DND-41 (cell line): ENCODE data around the gene USP5.
"Not testable (repeated sequence)": the region's sequence is repeated elsewhere in the genome, so short reads cannot be mapped to it uniquely, and the experiment has no call there.

Experiments
- ATAC-seq: fragments of 200-7000 bp; cut with Tn5 transposase; 3 replicates; pipeline ENCODE4 v1.9.1; 2021; ENCODE audit warnings: low read depth; ENCODE audit not compliant: insufficient read depth
- DNase-seq: peaks from one replicate; pipeline ENCODE4 v3.0.0-alpha.2; 2020
- H2AFZ ChIP-seq: 2 replicates; pipeline ENCODE4 v1.6.0; 2012; ENCODE audit warnings: low read depth, low read length
- H3K27ac ChIP-seq: 2 replicates; pipeline ENCODE4 v1.5.1; 2012; ENCODE audit warnings: low read length, inconsistent platforms
- H3K27me3 ChIP-seq: fragments of 200-600 bp; sonication (generic); 2 replicates; pipeline ENCODE4 v1.6.0; 2012; ENCODE audit warnings: low read length, mild to moderate bottlenecking, inconsistent platforms; ENCODE audit not compliant: insufficient read depth, poor library complexity
- H3K36me3 ChIP-seq: 2 replicates; pipeline ENCODE4 v1.5.1; 2012; ENCODE audit warnings: low read length, inconsistent platforms; ENCODE audit not compliant: insufficient read depth
- H3K4me1 ChIP-seq: 2 replicates; pipeline ENCODE4 v1.5.1; 2012; ENCODE audit warnings: mild to moderate bottlenecking, low read length; ENCODE audit not compliant: insufficient read depth
- H3K4me2 ChIP-seq: 2 replicates; pipeline ENCODE4 v1.6.0; 2012; ENCODE audit warnings: mild to moderate bottlenecking, moderate library complexity, low read length, inconsistent platforms; ENCODE audit not compliant: insufficient read depth
- H3K4me3 ChIP-seq, 2 experiments: fragments of 200-600 bp in 1 of 2; shearing (Covaris generic) in 1 of 2; 2 replicates each; pipeline ENCODE4 v1.5.1; 2012 to 2016; ENCODE audit warnings: inconsistent platforms in 2 of 2, low read length in 2 of 2, mild to moderate bottlenecking in 2 of 2, low read depth in 1 of 2, moderate library complexity in 1 of 2
- H3K79me2 ChIP-seq: 2 replicates; pipeline ENCODE4 v1.6.0; 2012; ENCODE audit warnings: low read length, inconsistent platforms; ENCODE audit not compliant: insufficient read depth
- H3K9ac ChIP-seq: 2 replicates; pipeline ENCODE4 v1.6.0; 2012; ENCODE audit warnings: low read depth, mild to moderate bottlenecking, inconsistent platforms, low read length, moderate library complexity
- H3K9me3 ChIP-seq: 2 replicates; pipeline ENCODE4 v1.5.1; 2012; ENCODE audit warnings: low read length, moderate library complexity, mild to moderate bottlenecking, inconsistent platforms; ENCODE audit not compliant: insufficient read depth, severe bottlenecking
- H4K20me1 ChIP-seq: 2 replicates; pipeline ENCODE4 v1.6.0; 2012; ENCODE audit warnings: low read length; ENCODE audit not compliant: insufficient read depth
- CTCF ChIP-seq: IDR thresholded peaks from 2 replicates; pipeline ENCODE4 v1.5.1; 2012; ENCODE audit warnings: borderline replicate concordance, low read length, moderate library complexity, mild to moderate bottlenecking; ENCODE audit not compliant: poor library complexity, severe bottlenecking; ENCODE audit errors: extremely low read depth
- EZH2 ChIP-seq: IDR thresholded peaks from 3 replicates; pipeline ENCODE4 v1.6.1; 2012; ENCODE audit warnings: borderline replicate concordance, low read depth, mild to moderate bottlenecking, moderate library complexity, low read length, inconsistent platforms; ENCODE audit not compliant: severe bottlenecking

The USP5 gene

GRCh38 chr12:6903722-6904121, 51.8 kb downstream of the USP5 start:
- Histone ChIP-seq H3K9ac (peak overlapping the region; percentile 63; the same call in 1 of the 2 replicates), H3K36me3 (peaks cover 10% of the 10 kb centered on the region; the same call in 1 of the 2 replicates), H3K27ac (peak overlapping the region; percentile 79; the same call in 1 of the 2 replicates), H2AFZ (peak overlapping the region; percentile 93), H3K9me3 (no peaks in the 10 kb centered on the region), H3K27me3 (no peaks in the 10 kb centered on the region), H3K79me2 (no peaks in the 10 kb centered on the region), H4K20me1 (no peaks in the 10 kb centered on the region), H3K4me3 (peak overlapping the region in 1 of 2 experiments; percentile 74; a peak in 2 of 4 replicates), H3K4me1 (peaks cover 21% of the 10 kb centered on the region), H3K4me2 (peak overlapping the region; percentile 84)
- DNase-seq (no peak), ATAC-seq (no peak)
- TF ChIP-seq CTCF (no peak), EZH2 (no peak)

- peak within 1 kb of the TSS; percentile 93 for H2AFZ ChIP-seq
- peak; percentile 97 for DNase-seq
- peak within 1 kb of the TSS; percentile 84 for H3K4me2 ChIP-seq
- H4K20me1 ChIP-seq: no peaks in the 10 kb centered on the region
- peak; percentile 98 for ATAC-seq
- peak within 1 kb of the TSS; percentile 63 for H3K9ac ChIP-seq
- no peaks in the 10 kb centered on the region for H3K27me3 ChIP-seq
- H3K36me3 ChIP-seq: peaks cover 10% of the 10 kb centered on the region; the same call in 1 of the 2 replicates
- peak within 1 kb of the TSS; percentile 79 for H3K27ac ChIP-seq
- TF ChIP-seq EZH2: no peak
- no peak for TF ChIP-seq CTCF
- no peaks in the 10 kb centered on the region for H3K79me2 ChIP-seq
- H3K9me3 ChIP-seq: no peaks in the 10 kb centered on the region
- peak within 1 kb of the TSS; percentile 52 to 74 for H3K4me3 ChIP-seq
- H3K4me1 ChIP-seq: peaks cover 21% of the 10 kb centered on the region
Measured at GRCh38 chr12:6904280-6905276, 52.6 kb downstream of the USP5 start, which contains the start of gene LRRC23. TSS of gene LRRC23 (plus strand) at chr12:6904822. CDS start at chr12:6905634, 812 bp downstream.

- ATAC-seq (no peak), DNase-seq (no peak)
- peak overlapping the region; percentile 84 for H3K4me2 ChIP-seq
- H3K9me3 ChIP-seq: no peaks in the 10 kb centered on the region
- H4K20me1 ChIP-seq: no peaks in the 10 kb centered on the region
- H3K79me2 ChIP-seq: no peaks in the 10 kb centered on the region
- H3K9ac ChIP-seq: peak overlapping the region; percentile 63
- peaks cover 21% of the 10 kb centered on the region for H3K4me1 ChIP-seq
- TF ChIP-seq EZH2: no peak
- TF ChIP-seq CTCF: no peak
- no peak overlapping the region for H2AFZ ChIP-seq
- H3K36me3 ChIP-seq: peaks cover 10% of the 10 kb centered on the region; the same call in 1 of the 2 replicates
- H3K27ac ChIP-seq: peak overlapping the region; percentile 79; the same call in 1 of the 2 replicates
- no peaks in the 10 kb centered on the region for H3K27me3 ChIP-seq
- H3K4me3 ChIP-seq: peak overlapping the region; percentile 52 to 74; a peak in 3 of 4 replicates
Measured at GRCh38 chr12:6905414-6906040, 53.6 kb downstream of the USP5 start.

- not testable (repeated sequence) for DNase-seq, ATAC-seq
- peaks cover 25% of the 10 kb centered on the region for H3K4me1 ChIP-seq
Measured at GRCh38 chr12:6908141-6908540, 56.2 kb downstream of the USP5 start.

More at GRCh38 chr12:6908141-6908540, 56.2 kb downstream of the USP5 start:
- H3K79me2 ChIP-seq, H3K27ac ChIP-seq, H3K9ac ChIP-seq, H2AFZ ChIP-seq, H3K27me3 ChIP-seq, H3K9me3 ChIP-seq, H4K20me1 ChIP-seq, H3K4me3 ChIP-seq, H3K4me2 ChIP-seq: not testable (repeated sequence)
- H3K36me3 ChIP-seq: peaks cover 10% of the 10 kb centered on the region; the same call in 1 of the 2 replicates
